Kidney epithelial cell (primary cell): ENCODE measurements around the gene ANKRD13A. TPM values are rescaled to one million over a fixed set of nuclear protein-coding genes. Genes with fewer than 3 reads are reported as not detected.
A peak's percentile ranks its signal among the peaks of the same experiment; 100 is the strongest.
"Not testable (repeated sequence)": the region's sequence is repeated elsewhere in the genome, so short reads cannot be mapped to it uniquely, and the experiment has no call there.

Experiments used
- DNase-seq: peaks from one replicate; pipeline ENCODE4 v3.0.0-alpha.2; 2010; ENCODE audit warnings: low read depth
- H3K27me3 ChIP-seq: 2 replicates; pipeline ENCODE4 v1.6.0; 2011; ENCODE audit warnings: low read length; ENCODE audit not compliant: control insufficient read depth, insufficient read depth
- H3K36me3 ChIP-seq: 2 replicates; pipeline ENCODE4 v1.5.1; 2011; ENCODE audit warnings: low read length; ENCODE audit not compliant: control insufficient read depth, insufficient read depth
- H3K4me3 ChIP-seq: 2 replicates; pipeline ENCODE4 v1.5.1; 2011; ENCODE audit warnings: low read depth, mild to moderate bottlenecking, control low read depth, low read length
- total RNA-seq: library from RNA; depleted of rRNA; stranded (reverse); fragments of >200 nt; gene quantifications from 2 replicates; pipeline ENCODE4 v1.2.3, GENCODE V29; 2015
- TF ChIP-seq, protein P1 (sequence below): IDR thresholded peaks from 2 replicates; pipeline ENCODE4 v1.5.1; 2011; ENCODE audit warnings: mild to moderate bottlenecking, moderate library complexity, low read length, control low read depth, inconsistent platforms; ENCODE audit not compliant: insufficient read depth, poor library complexity, severe bottlenecking

ANKRD13A gene
- total RNA-seq, 1 donor from 2014 or later, result 40.6 TPM

DNA sequence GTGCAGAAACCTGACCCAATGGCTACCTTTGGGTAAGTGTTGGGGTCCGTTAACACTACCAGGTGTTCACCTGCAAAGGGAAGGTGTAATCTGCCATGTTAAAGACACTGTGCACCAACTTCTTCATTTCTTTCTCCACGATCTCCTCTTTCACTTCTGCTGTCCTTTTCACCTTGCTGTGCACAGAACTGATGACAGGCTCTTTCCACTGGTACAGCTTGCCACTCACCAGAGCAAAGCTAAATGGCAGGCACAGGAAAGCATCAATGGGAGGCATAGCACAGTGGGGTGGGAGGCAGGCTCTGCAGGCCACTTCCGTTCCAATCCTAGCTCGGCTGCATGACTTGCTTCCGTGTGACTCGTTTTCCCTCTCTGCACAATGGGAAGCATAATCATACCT lies 51.7 kb downstream of the ANKRD13A start:
- Histone ChIP-seq H3K36me3 (no peaks in the 10 kb centered on the region), H3K27me3 (no peaks in the 10 kb centered on the region), H3K4me3 (no peak overlapping the region)
- TF ChIP-seq, protein P1, sequence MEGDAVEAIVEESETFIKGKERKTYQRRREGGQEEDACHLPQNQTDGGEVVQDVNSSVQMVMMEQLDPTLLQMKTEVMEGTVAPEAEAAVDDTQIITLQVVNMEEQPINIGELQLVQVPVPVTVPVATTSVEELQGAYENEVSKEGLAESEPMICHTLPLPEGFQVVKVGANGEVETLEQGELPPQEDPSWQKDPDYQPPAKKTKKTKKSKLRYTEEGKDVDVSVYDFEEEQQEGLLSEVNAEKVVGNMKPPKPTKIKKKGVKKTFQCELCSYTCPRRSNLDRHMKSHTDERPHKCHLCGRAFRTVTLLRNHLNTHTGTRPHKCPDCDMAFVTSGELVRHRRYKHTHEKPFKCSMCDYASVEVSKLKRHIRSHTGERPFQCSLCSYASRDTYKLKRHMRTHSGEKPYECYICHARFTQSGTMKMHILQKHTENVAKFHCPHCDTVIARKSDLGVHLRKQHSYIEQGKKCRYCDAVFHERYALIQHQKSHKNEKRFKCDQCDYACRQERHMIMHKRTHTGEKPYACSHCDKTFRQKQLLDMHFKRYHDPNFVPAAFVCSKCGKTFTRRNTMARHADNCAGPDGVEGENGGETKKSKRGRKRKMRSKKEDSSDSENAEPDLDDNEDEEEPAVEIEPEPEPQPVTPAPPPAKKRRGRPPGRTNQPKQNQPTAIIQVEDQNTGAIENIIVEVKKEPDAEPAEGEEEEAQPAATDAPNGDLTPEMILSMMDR, result no peak
- DNase-seq, result no peak

DNA sequence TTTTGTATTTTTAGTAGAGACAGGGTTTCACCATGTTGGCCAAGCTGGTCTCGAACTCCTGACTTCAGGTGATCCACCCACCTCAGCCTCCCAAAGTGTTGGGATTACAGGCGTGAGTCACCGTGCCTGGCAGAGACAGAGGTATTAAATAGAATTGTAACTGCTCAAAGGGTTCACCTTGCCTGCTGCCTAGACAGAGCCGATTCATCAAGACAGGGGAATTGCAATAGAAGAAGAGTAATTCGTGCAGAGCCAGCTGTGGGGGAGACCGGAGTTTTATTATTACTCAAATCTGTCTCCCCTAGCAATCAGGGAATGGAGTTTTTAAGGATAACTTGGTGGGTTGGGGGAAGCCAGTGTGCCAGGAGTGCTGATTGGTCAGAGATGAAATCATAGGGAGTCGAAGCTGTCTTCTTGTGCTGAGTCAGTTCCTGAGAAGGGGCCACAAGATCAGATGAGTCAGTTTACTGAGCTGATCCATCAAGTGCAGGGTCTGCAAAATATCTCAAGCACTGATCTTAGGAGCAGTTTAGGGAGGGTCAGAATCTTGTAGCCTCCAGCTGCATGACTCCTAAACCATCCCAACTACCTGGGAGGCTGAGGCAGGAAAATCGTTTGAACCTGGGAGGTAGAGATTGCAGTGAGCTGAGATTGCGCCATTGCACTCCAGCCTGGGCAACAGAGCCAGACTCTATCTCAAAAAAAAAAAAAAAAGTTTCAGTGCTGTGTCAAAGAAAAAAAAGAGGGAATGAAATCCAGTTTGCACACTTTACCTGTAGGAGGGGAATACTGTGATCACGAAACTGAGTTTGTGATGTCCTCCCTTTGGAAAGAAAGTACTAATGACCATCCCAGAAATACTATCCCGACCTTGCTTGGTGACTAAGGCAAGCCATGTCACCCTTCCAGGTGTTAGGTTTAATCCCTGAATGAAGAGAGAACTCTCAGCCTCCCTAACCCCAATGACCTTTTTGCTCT lies 56.4 kb downstream of the ANKRD13A start:
- H3K27me3 ChIP-seq, H3K36me3 ChIP-seq, H3K4me3 ChIP-seq: not testable (repeated sequence)
- DNase-seq, result peak; percentile 91

DNA sequence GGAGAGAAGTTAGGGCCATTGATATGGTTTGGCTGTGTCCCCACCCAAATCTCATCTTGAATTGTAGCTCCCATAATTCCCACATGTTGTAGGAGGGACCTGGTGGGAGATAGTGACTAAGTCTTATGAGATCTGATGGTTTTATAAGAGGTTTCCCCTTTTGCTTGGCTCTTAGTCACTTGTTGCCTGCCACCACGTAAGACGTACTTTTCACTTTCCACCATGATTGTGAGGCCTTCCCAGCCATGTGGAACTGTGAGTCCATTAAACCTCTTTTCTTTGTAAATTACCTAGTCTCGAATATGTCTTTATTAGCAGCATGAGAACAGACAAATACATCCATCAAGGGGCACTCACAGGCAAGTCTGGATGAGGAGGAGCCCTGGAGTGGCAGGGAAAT lies 57.4 kb downstream of the ANKRD13A start:
- not testable (repeated sequence) for H3K27me3 ChIP-seq, DNase-seq, H3K4me3 ChIP-seq, H3K36me3 ChIP-seq

DNA sequence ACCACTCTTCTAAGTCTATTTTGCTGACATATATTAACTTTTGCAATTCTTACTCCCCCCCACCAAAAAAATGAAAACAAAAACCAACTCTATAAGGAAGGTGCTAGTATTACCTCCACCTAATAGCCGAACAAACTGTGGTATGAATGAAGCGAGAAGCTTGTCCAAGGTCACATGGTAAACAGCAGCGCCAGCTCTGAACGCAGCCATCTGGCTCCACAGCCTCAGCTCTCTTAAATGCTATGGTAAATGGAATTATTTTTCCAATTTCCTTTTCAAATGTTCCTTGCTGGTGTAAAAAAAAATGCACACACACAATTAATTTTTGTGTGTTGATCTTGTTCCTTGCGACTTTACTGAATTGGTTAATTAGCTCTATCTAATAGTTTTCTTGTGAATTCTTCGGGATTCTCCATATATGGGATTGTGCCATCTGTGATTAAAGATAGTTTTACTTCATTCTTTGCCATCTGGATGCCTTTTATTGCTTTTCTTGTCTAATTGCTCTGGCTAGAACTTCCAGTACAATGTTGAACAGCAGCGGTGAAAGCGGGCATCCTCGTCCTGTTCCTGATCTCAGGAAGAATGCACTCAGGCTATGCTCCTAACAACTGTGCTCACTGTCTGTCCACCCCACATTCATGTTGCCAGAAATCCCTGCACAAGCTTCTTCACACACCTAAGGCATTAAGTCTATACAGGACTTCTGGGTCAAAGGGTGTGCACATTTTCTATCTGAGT lies 59.8 kb downstream of the ANKRD13A start:
- TF ChIP-seq, protein P1, result no peak
- Histone ChIP-seq H3K27me3 (no peaks in the 10 kb centered on the region), H3K4me3 (no peak overlapping the region), H3K36me3 (no peaks in the 10 kb centered on the region)
- no peak for DNase-seq

DNA sequence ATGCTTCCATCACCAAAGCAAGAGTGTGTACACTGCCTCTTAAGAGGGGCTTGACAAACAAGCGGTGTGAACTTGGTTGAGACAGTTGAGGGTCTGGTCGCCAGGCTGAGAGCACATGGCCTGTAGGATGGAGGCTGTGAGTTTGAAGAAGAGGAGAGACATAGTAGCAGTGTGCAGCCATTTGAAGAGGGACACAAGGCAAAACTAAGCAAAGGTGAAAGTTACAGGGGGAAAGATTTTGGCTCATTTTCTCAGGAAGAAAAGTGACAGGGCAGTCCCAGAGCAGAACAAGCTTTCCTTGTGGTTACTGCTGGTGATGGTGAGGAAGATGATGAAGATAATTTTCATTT lies 60.4 kb downstream of the ANKRD13A start:
- DNase-seq, result no peak
- no peaks in the 10 kb centered on the region for H3K27me3 ChIP-seq
- H3K36me3 ChIP-seq, result no peaks in the 10 kb centered on the region
- TF ChIP-seq, protein P1, result no peak
- no peak overlapping the region for H3K4me3 ChIP-seq

DNA sequence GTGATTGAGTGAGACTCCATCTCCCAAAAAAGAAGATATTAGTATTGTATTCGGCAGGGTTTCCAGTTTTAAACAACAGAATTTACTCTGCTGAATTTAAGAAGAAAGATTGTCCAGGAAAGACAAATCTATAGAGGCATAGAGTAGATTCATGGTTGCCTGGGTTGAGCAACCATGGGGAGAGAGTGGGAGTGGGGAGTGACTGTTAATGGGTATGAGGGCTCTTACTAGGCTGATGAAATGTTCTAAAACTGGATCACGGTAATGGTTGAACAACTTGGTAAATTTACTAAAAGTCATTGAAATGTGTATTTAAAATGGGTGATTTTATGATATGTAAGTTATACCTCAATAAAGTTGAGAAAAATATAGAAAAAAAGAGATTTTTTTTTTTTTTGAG lies 63.0 kb downstream of the ANKRD13A start:
- Histone ChIP-seq H3K36me3 (no peaks in the 10 kb centered on the region), H3K4me3 (no peak overlapping the region), H3K27me3 (no peaks in the 10 kb centered on the region)
- TF ChIP-seq, protein P1, result no peak
- no peak for DNase-seq
